NCI-H524 (cell line): ENCODE results near the gene OVCH2.

Experiments used
- DNase-seq, 2 experiments: peaks; one replicate each; lab custom pipeline; 2025; lab: John Stamatoyannopoulos, UW

The OVCH2 gene

GRCh38 chr11:7639643-7640025 is 66.6 kb downstream of the OVCH2 start:
- peak in 1 of 2 experiments; percentile 31 for DNase-seq
